Measurements from ENCODE around the gene USP10.

USP10 gene

DNA sequence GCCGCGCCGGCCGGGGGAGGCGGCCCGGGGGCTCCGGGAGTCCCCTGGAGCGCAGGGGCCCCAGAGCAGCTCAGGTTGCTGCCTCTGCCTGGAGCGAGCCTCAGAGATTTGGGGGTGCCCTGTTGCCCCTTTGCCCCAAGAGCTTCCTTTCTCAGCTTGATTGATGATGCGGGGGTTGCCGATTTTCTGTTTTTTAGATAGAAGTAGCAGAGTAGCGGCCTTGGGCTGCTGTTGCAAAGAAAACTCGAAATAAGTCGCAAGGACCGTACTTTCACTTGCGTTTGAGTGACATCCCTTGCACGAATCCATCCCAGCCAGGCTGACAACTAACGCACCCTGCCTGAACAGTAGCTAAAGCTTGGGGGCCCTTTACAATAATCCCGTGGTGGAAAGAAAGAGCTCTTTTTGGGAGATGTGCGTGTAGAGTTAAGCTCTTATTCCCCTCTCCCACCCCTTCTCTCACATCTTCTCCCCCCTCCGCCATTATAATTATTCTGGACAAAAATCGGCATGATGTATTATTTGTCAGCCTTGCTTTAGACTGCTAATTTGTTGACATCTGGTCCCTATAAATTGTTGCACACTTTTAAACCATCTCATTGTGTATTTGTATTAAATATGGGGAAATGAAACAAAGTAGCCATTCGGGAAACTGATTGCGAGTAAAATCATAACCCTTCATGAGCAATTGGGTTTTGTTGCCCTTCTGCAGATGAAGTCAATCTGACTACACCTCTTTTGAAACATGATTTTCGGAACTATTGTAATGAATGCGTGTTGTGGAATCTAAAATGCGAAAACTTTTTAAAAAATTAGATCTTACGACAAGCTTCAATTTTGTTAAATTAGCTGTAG, 873 bp downstream of the USP10 start:
- DNase-seq, result no peak

GRCh38 chr16:84703681-84704080, 3.9 kb downstream of the USP10 start:
- no peak for DNase-seq

GRCh38 chr16:84704253-84704652, 4.5 kb downstream of the USP10 start:
- DNase-seq, result no peak

GRCh38 chr16:84706856-84707255, 7.1 kb downstream of the USP10 start:
- no peak for DNase-seq

DNA sequence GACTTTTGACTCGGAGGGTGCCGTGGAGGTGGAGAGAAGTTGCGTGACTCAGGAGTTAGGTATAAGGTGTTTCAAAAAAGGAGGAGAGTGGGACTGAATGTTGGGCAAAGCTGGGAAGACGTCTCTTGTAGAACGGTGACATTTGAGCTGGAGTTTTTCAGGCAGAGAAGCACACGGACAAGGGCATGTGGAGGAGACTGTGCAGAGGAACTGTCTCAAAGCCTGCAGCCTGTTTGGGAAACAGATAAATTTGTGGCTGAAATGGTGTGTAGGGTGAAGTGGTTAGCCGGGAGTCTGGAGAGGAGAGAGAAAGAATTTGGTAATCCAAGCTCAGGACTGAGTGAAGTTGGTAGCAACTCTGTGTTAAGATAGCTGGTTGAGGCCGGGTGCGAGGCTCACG, 9.8 kb downstream of the USP10 start:
- no peak for DNase-seq

DNA sequence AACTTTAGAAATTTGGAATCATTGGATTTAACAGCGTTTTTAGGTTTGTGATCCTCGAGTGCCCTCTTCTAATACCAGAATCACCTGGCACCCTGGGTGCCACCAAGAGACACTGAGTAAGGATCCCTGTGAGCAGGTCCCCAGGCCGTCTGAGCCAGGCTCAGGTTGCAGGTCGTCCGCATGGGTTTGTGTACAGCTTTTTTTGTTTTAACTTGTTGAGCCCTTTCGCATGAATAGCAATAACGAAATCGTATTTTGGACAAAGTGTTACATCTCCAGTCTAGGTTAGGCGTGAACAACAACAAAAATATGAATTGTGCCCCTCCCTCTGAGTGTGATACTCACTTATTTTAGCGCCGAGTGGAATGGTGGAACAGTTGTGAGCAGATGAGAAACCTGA, 10.9 kb downstream of the USP10 start:
- no peak for DNase-seq

- no peak for DNase-seq
These were observed 12.4 kb downstream of the USP10 start for GRCh38 chr16:84712138-84712671.

DNA sequence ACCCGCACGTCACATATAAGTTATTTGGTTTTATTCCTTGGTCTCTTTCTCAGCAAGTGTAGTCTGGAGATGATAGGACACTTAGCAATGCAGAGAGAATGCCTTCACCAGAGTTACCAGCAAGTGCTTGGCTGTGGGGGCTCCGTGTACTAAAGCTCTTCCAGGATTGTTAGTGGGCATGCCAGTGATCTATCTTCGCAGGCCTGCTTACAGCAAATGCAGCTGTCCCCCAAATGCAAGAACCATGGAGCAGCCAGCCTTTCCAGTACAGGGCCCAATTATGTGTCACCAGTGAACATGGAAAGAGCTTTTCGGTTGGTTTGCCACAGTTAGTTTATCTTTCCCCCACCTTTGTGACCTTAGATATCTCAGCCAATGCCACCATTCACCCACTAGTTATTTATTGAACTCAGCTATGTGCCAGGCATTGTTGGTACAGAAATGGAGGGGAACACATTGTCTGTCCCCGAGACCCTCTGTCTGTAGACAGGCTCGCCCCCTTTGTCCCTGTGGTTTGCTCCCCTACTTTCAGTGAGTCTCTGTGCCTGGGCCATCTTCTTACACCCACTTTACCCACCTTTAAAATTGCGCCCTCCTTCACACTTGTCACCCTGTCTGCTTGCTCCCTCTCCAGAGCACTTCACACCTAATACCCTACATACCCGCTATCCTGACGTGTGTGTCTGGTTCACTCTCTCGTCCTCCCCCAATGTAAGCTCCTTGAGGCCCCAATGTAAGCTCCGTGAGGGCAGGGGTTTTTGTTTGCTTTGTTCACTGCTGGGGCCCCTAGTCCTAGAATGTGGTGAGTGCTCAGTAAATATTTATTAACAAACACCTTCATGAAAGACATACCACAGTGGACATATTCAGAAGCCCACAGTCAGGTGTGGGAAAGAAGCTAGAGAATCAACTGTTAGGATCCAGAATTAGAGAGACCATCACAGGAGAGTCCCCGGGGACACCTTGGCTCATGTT, 13.3 kb downstream of the USP10 start:
- no peak for DNase-seq

GRCh38 chr16:84714028-84714427, 14.2 kb downstream of the USP10 start:
- no peak for DNase-seq

DNA sequence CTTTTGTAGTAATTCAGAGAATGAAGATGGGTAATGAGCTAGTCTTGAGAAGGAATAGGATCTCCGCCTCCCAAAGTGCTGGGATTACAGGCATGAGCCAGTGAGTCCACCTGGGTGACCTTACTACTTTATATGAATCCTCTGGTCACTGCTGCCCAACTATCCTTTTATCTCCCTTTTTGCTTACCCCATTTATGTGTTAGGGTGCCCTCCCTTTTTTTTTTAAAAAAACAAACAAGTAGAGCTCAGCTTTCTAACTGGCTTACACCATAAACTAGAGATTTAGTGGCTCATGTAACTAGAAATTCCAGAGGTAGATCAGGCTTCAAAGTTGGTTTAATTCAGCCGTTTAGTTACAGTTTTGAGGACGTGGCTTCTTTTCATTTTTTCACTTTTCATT, 15.6 kb downstream of the USP10 start:
- no peak for DNase-seq

GRCh38 chr16:84715854-84716253, 16.1 kb downstream of the USP10 start:
- DNase-seq, result no peak

- DNase-seq, result no peak
These were observed 16.9 kb downstream of the USP10 start for GRCh38 chr16:84716740-84717139.

GRCh38 chr16:84717484-84717883, 17.7 kb downstream of the USP10 start:
- DNase-seq, result no peak

DNA sequence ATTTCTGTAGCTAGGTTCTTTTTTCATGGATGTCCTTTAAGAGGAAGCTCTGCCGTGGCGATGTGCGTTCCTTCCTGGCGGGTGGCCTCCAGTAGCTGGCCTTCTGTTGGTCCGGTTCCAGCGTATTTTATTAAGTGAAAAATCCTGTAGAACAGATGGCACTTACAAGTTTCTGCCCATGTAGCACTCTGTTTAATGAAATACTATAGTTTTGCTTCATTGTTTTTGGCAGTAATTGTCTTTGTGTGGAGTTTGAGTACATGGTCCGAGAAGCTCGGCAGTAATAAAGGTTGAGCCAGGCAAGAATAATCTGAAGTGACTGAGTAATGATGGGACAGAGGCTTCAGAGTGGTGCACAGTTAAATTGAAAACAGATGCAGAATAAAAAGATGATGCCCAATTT, 20.4 kb downstream of the USP10 start:
- DNase-seq, result no peak

GRCh38 chr16:84722068-84722467, 22.3 kb downstream of the USP10 start:
- no peak for DNase-seq

GRCh38 chr16:84723906-84724305, 24.1 kb downstream of the USP10 start:
- no peak for DNase-seq

GRCh38 chr16:84724606-84725309, 25.0 kb downstream of the USP10 start:
- DNase-seq, result no peak

GRCh38 chr16:84725481-84726078, 25.8 kb downstream of the USP10 start:
- DNase-seq, result no peak

GRCh38 chr16:84726079-84726668, 26.4 kb downstream of the USP10 start:
- no peak for DNase-seq

- no peak for DNase-seq
These were observed 27.1 kb downstream of the USP10 start for GRCh38 chr16:84726669-84727467.

- no peak for DNase-seq
These were observed 29.1 kb downstream of the USP10 start for GRCh38 chr16:84728853-84729424.

All from GOT3 (cell line).